Colonic mucosa (tissue), 4 donors: ENCODE measurements around the gene DCAF5. TPM values are rescaled to one million over a fixed set of nuclear protein-coding genes. Genes with fewer than 3 reads are reported as not detected.

ENCODE experiments used
- DNase-seq: peaks from one replicate; pipeline ENCODE4 v3.0.0-alpha.2; 2020
- H3K27ac ChIP-seq: fragments of 200-600 bp; one replicate; pipeline ENCODE4 v1.8.0; 2021
- H3K27me3 ChIP-seq: fragments of 200-600 bp; one replicate; pipeline ENCODE4 v1.8.0; 2021
- H3K36me3 ChIP-seq: fragments of 200-600 bp; one replicate; pipeline ENCODE4 v1.8.0; 2021
- H3K4me1 ChIP-seq: fragments of 200-600 bp; one replicate; pipeline ENCODE4 v1.8.0; 2021; ENCODE audit warnings: mild to moderate bottlenecking
- H3K4me3 ChIP-seq: fragments of 200-600 bp; one replicate; pipeline ENCODE4 v1.8.0; 2021
- H3K9ac ChIP-seq, 2 donors: one replicate each; pipeline ENCODE4 v1.7.0; 2013; ENCODE audit warnings: control low read depth in 2 of 2, low read depth in 2 of 2, low read length in 2 of 2
- H3K9me3 ChIP-seq: fragments of 200-600 bp; one replicate; pipeline ENCODE4 v1.8.0; 2021
- intact Hi-C: fragments of 100-400 bp; cut with DNase I; formaldehyde crosslinking; loops from one replicate; pipeline ENCODE4 v1.14.1; 2022
- total RNA-seq, 2 donors: library from RNA; stranded (reverse); fragmentation: NEBNext Ultra II Directional in 1 of 2; extraction: Animal tissue kit (Norgen Biotek cat#: 25700) in 1 of 2; gene quantifications; one replicate each; pipeline ENCODE4 v1.2.1, GENCODE V29; 2021
- TF ChIP-seq, protein P1 (sequence below): fragments of 200-600 bp; IDR thresholded peaks from one replicate; pipeline ENCODE4 v1.8.0; 2022; ENCODE audit warnings: antibody characterized with exemption, mild to moderate bottlenecking
- donor health status: healthy.
- donor health status: DM: no; HTN: no; CAD: no.
- donor health status: DM: no; HTN: no; CAD: no.

Gene DCAF5
- total RNA-seq, 2 donors from 2014 or later: 29.9 to 41.6 TPM

DNA sequence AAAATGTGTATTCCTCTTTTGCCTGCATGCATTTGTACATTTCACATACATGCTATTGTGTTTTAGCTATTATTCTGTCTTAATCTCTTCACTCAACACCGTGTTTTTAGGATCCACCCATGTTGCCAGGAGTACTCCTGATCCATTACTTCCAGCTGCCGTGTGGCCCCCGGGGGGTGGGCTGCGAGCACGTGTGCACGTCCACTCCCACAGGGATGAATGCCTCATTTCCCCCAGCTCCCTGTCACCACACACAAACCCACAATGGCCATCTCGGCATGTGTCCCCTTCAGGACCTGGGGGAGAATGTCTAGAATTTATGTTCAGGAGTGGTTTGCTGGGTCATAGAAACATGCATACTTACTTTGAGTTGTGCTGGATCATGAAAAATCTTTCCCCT lies 111.1 kb downstream of the DCAF5 start:
- Histone ChIP-seq H3K27ac (no peak overlapping the region), H3K9me3 (no peaks in the 10 kb centered on the region), H3K27me3 (no peaks in the 10 kb centered on the region), H3K9ac (no peak overlapping the region), H3K36me3 (no peaks in the 10 kb centered on the region), H3K4me1 (peaks cover 10% of the 10 kb centered on the region), H3K4me3 (no peak overlapping the region)
- no peak for DNase-seq
- TF ChIP-seq, protein P1, sequence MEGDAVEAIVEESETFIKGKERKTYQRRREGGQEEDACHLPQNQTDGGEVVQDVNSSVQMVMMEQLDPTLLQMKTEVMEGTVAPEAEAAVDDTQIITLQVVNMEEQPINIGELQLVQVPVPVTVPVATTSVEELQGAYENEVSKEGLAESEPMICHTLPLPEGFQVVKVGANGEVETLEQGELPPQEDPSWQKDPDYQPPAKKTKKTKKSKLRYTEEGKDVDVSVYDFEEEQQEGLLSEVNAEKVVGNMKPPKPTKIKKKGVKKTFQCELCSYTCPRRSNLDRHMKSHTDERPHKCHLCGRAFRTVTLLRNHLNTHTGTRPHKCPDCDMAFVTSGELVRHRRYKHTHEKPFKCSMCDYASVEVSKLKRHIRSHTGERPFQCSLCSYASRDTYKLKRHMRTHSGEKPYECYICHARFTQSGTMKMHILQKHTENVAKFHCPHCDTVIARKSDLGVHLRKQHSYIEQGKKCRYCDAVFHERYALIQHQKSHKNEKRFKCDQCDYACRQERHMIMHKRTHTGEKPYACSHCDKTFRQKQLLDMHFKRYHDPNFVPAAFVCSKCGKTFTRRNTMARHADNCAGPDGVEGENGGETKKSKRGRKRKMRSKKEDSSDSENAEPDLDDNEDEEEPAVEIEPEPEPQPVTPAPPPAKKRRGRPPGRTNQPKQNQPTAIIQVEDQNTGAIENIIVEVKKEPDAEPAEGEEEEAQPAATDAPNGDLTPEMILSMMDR: no peak
- intact Hi-C loops: no loop called here

DNA sequence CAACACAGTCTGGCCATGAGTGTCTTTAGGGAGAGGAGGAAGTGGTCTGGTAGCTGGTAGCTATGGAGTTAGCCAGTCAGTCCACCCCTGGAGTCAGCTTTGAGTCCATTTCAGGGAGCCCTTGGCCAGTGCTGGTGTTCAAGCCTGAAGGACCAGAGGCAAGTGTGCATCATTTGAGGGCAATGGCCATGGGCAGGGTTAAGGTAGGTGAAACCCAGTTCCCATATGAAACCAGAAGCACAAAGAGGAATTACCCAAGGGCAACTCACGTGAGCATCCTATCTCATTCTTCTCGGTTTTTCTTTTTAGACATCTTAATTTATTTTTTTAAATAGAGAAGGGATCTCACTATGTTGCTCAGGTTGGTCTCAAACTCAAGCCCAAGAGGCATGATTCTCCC lies 112.6 kb downstream of the DCAF5 start:
- Histone ChIP-seq H3K27me3 (no peaks in the 10 kb centered on the region), H3K4me3 (no peak overlapping the region), H3K9me3 (no peaks in the 10 kb centered on the region), H3K27ac (no peak overlapping the region), H3K4me1 (peaks cover 10% of the 10 kb centered on the region), H3K9ac (no peak overlapping the region), H3K36me3 (no peaks in the 10 kb centered on the region)
- intact Hi-C loops: no loop called here
- TF ChIP-seq, protein P1: no peak
- no peak for DNase-seq

- H3K36me3 ChIP-seq: no peaks in the 10 kb centered on the region
- H3K4me3 ChIP-seq: no peak overlapping the region
- no peak overlapping the region for H3K27ac ChIP-seq
- DNase-seq: no peak
- no peak overlapping the region for H3K9ac ChIP-seq
- intact Hi-C loops: no loop called here
- TF ChIP-seq, protein P1: no peak
- peaks cover 10% of the 10 kb centered on the region for H3K4me1 ChIP-seq
- H3K9me3 ChIP-seq: no peaks in the 10 kb centered on the region
- H3K27me3 ChIP-seq: no peaks in the 10 kb centered on the region
Observed at GRCh38 chr14:69039288-69039628, 113.7 kb downstream of the DCAF5 start.

GRCh38 chr14:69038455-69039287 lies 114.2 kb downstream of the DCAF5 start:
- Histone ChIP-seq H3K36me3 (no peaks in the 10 kb centered on the region), H3K9me3 (no peaks in the 10 kb centered on the region), H3K27me3 (no peaks in the 10 kb centered on the region), H3K4me1 (peaks cover 4% of the 10 kb centered on the region), H3K4me3 (no peak overlapping the region), H3K27ac (no peak overlapping the region), H3K9ac (no peak overlapping the region)
- TF ChIP-seq, protein P1: no peak
- intact Hi-C loops: no loop called here
- no peak for DNase-seq

DNA sequence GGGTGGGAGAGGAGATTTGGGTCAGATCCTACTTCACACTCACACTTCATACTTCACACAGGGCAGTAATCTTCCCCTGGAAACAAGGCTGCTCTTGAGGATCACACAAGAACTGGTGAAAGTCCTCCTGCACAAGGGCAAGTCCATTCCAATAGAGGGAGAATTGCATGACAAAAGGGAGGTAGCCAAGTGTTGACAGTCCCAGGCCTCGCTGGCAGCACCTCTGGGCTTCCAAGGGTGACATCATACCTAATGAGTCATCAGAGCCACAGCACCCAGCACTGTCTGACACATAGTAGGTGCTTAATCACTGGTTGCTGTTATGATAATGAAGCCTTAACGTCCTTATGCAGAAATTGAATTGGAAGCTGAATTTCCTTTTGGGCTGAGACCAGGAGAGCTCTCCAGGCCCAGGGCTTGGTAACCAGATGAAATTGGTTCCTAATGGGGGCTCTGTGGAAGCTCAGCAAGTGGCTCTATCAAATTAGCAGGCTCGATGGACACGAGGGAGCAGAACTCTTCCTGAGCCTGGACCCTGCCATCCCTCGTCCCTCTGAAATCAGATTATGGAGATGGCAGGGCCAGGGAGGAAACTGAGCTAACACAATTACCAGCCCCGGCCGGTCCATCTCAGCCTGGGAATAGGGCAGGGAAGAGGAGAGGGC lies 115.0 kb downstream of the DCAF5 start:
- H3K9me3 ChIP-seq: no peaks in the 10 kb centered on the region
- intact Hi-C loops: no loop called here
- no peak overlapping the region for H3K4me3 ChIP-seq
- no peak for DNase-seq
- H3K27ac ChIP-seq: no peak overlapping the region
- no peaks in the 10 kb centered on the region for H3K27me3 ChIP-seq
- no peak overlapping the region for H3K9ac ChIP-seq
- TF ChIP-seq, protein P1: no peak
- H3K4me1 ChIP-seq: no peaks in the 10 kb centered on the region
- no peaks in the 10 kb centered on the region for H3K36me3 ChIP-seq
